BJ (cell line): ENCODE measurements around the gene NNAT. TPM values are rescaled to one million over a fixed set of nuclear protein-coding genes. Genes with fewer than 3 reads are reported as not detected.
"Not testable (repeated sequence)": the region's sequence is repeated elsewhere in the genome, so short reads cannot be mapped to it uniquely, and the experiment has no call there.

Experiments
- CTCF ChIA-PET: fragments of 350-600 bp; formaldehyde crosslinking; extraction: SDS; loops from one replicate; lab custom pipeline; 2021; ENCODE audit warnings: antibody characterized with exemption, inconsistent platforms; lab: Yijun Ruan, JAX
- POLR2A ChIA-PET: fragments of 300-600 bp; sonication (Branson Sonifier 250); formaldehyde crosslinking; extraction: SDS; loops from one replicate; lab custom pipeline; 2021; ENCODE audit warnings: antibody characterized with exemption; lab: Charles Lee
- DNase-seq: peaks from one replicate; pipeline ENCODE4 v3.0.0-alpha.2; 2011; ENCODE audit warnings: low read depth
- H3K27me3 ChIP-seq: 2 replicates; pipeline ENCODE4 v1.6.0; 2011; ENCODE audit warnings: low read length; ENCODE audit not compliant: control insufficient read depth, insufficient read depth
- H3K36me3 ChIP-seq: 2 replicates; pipeline ENCODE4 v1.5.1; 2011; ENCODE audit warnings: low read length; ENCODE audit not compliant: control insufficient read depth, insufficient read depth
- H3K4me3 ChIP-seq: 2 replicates; pipeline ENCODE4 v1.5.1; 2011; ENCODE audit warnings: low read depth, mild to moderate bottlenecking, control low read depth, low read length
- CTCF ChIP-seq: IDR thresholded peaks from 2 replicates; pipeline ENCODE4 v1.5.1; 2011; ENCODE audit warnings: low read depth, mild to moderate bottlenecking, control low read depth, inconsistent platforms, low read length, moderate library complexity; ENCODE audit not compliant: insufficient read depth
- polyA plus RNA-seq: library from polyadenylated mRNA; depleted of rRNA; stranded (reverse); fragments of >200 nt; gene quantifications from 2 replicates; pipeline ENCODE4 v1.2.3, GENCODE V29; 2011

Gene NNAT
- polyA plus RNA-seq, 1 experiment = not detected

GRCh38 chr20:37539424-37539823 is 18.4 kb downstream of the NNAT start:
- CTCF ChIA-PET = interaction anchor here (1.3 to 3.1 kb wide), 3 partner anchors 257 to 344 kb away, joined by 4 to 11 read pairs (median 6); no protein-coding TSS in a partner anchor
- TF ChIP-seq CTCF = no peak
- POLR2A ChIA-PET = no interaction called here
- Histone ChIP-seq H3K36me3 (no peaks in the 10 kb centered on the region), H3K27me3 (peaks cover 2% of the 10 kb centered on the region; the same call in 1 of the 2 replicates), H3K4me3 (no peak overlapping the region)
- no peak for DNase-seq

GRCh38 chr20:37540001-37540400 is 19.0 kb downstream of the NNAT start:
- TF ChIP-seq CTCF = no peak
- DNase-seq = no peak
- ChIA-PET POLR2A (no interaction called here), CTCF (interaction anchor here (1.6 to 3.1 kb wide), 2 partner anchors 260 to 345 kb away, joined by 4 to 11 read pairs; no protein-coding TSS in a partner anchor)
- H3K4me3 ChIP-seq = no peak overlapping the region
- peaks cover 2% of the 10 kb centered on the region; the same call in 1 of the 2 replicates for H3K27me3 ChIP-seq
- no peaks in the 10 kb centered on the region for H3K36me3 ChIP-seq

- CTCF ChIA-PET = interaction anchor here (0.7 to 1.8 kb wide), 3 partner anchors 271 to 345 kb away, joined by 3 to 7 read pairs (median 4); no protein-coding TSS in a partner anchor
- POLR2A ChIA-PET, H3K36me3 ChIP-seq, DNase-seq, H3K4me3 ChIP-seq, H3K27me3 ChIP-seq: not testable (repeated sequence)
Observed at GRCh38 chr20:37540838-37541237, 19.8 kb downstream of the NNAT start.

- H3K36me3 ChIP-seq = no peaks in the 10 kb centered on the region
- CTCF ChIA-PET = interaction anchor here (0.7 to 1.8 kb wide), 4 partner anchors 272 to 350 kb away, joined by 3 to 7 read pairs (median 4); no protein-coding TSS in a partner anchor
- no peak for TF ChIP-seq CTCF
- peaks cover 2% of the 10 kb centered on the region; the same call in 1 of the 2 replicates for H3K27me3 ChIP-seq
- POLR2A ChIA-PET = no interaction called here
- H3K4me3 ChIP-seq = no peak overlapping the region
- DNase-seq = no peak
Observed at GRCh38 chr20:37541326-37541725, 20.3 kb downstream of the NNAT start.

GRCh38 chr20:37542281-37542680 is 21.2 kb downstream of the NNAT start:
- POLR2A ChIA-PET = no interaction called here

More at GRCh38 chr20:37542281-37542680, 21.2 kb downstream of the NNAT start:
- Histone ChIP-seq H3K36me3 (no peaks in the 10 kb centered on the region), H3K27me3 (no peaks in the 10 kb centered on the region), H3K4me3 (no peak overlapping the region)
- CTCF ChIA-PET = interaction anchor here (0.6 to 1.8 kb wide), 5 partner anchors 9 to 866 kb away, joined by 3 to 7 read pairs (median 3); no protein-coding TSS in a partner anchor
- TF ChIP-seq CTCF = no peak
- DNase-seq = no peak
